ENCODE results near the gene CASP10.
"Not testable (repeated sequence)": the region's sequence is repeated elsewhere in the genome, so short reads cannot be mapped to it uniquely, and the experiment has no call there.

Gene CASP10

DNA sequence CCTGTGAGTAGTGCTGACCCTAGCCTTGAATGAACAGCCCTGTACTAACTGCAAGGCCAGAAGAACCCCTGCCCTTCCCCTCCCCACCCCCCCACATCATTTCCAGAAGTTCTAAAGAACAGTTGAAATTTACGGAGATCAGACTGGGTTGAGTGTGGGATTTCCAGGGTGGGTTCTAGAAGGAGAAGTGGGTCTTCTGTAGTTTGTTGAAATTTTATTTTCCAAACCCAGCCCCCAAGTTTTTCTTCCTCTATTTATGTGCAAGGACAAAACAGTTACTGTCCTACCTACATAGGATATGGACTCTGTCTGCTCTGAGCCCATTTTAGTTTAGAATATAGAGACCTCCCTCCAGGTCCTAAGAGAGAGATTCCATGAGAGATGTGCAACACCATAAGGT is 26.3 kb upstream of the CASP10 start:
- no peak for DNase-seq

DNA sequence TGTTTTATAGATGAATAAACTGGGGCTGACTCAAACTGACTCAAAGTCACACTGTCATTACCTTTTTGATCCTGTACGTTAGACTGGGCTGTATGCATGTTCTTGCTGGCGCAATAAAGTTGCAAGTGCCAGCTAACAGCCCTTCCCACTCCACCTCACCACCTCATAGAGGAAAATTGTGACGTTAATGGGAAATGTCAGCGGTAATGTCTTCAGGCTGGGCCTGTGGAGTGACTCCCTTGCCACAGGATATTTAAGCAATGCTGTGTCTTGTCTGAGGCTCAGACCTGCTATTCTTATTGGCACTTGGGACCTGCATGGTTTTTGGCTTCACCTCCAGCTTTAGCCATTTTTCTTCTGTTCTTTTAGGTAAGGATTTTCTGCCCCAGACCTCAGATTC is 25.2 kb upstream of the CASP10 start:
- DNase-seq = no peak

DNA sequence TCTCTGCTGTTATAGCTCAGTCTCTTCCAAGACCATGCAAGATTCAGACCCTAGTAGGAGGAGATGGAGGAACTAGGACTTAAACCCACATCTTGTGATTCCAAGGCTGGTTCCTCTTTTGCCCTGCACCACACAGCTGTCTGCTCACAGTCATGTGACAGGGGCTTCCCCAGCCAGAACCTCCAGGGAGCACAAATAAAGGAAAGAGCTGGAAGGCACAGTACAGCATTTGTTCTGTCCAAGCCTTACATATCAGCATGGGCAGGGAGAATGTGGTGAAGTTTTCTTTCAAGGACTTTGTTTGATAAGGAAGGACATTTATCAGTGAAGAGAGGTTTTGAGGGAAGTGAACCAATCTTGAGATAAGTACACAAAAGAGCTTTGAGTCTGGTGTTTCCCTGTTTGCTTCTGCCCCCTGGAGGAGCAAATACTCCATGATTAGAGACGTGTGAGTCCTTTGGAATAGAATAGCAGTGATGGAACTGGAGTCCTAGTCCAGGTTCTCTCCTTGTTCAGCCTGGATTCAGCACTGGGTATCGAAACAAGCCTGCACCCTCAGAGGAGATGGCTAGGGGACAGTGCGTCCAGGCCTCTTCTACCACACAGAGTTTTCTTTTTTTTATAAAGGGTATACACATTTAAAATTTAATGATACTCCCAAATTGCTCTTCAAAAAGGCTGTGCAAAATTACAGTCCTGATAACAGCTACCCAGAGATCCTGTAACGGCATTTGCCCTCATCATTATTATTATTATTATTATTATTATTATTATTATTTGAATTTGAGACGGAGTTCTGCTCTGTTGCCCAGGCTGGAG is 24.6 kb upstream of the CASP10 start:
- peak; percentile 41 for DNase-seq

- DNase-seq = no peak
Observed at GRCh38 chr2:201164166-201164565, 18.8 kb upstream of the CASP10 start.

- DNase-seq = no peak
Observed at GRCh38 chr2:201167546-201167945, 15.4 kb upstream of the CASP10 start.

- DNase-seq = not testable (repeated sequence)
Observed at GRCh38 chr2:201168496-201168895, 14.4 kb upstream of the CASP10 start.

DNA sequence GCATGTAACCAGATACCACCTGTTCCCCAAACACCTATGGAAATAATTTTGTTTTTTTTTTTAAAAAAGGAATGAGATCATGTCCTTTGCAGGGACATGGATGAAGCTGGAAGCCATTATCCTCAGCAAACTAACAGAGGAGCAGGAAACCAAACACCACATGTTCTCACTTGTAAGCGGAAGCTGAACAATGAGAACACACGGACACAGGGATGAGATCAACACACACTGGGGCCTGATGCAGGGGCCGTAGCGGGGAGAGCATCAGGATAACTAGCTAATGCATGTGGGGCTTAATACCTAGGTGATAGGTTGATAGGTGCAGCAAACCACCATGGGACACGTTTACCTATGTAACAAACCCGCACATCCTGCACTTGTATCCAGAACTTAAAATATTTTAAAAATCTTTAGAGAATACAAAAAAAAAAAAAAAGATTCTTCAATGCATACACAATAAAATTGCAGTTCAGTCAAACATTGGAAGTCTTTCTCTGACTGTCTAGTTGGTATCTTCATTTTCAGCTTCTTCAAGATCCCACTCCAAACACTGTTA is 11.6 kb upstream of the CASP10 start:
- DNase-seq = no peak

DNA sequence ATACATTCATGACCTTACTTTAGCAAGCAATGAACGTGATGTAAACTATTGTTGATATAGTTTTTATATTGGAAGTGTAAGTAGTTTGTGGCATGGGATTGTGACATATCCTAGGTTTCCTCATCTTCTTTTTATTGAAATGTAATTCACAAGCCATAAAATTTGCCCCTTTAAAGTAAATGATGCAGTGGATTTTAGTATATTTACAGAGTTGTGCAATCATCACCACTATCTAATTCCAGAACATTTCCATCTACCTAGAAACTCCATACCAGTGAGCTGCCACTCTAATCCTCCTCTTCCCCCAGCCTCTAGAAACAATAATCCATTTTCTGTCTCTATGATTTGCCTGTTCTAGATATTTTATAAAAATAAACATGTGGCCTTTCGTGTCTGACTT is 10.7 kb upstream of the CASP10 start:
- DNase-seq = no peak

GRCh38 chr2:201174687-201175086 is 8.3 kb upstream of the CASP10 start:
- DNase-seq = no peak

DNA sequence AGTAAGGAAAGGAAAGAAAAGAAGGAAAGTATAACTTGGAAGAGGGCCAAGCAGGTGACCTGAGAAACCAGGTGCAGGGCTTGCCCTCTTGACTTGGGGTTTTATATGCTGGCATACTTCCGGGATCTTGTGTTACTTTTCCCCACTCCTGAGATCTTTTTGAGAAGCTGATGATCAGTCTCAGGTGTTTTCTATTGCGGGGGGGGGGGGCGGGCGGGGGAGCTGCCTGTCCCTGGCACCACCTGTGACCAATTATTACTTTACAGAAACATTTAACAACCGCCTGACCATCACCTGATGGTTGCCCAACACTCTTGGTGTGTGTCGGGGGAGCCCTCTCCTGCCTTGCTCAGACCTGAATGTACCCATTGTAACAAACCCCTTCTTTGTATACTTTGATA is 6.9 kb upstream of the CASP10 start:
- DNase-seq = no peak

- no peak for DNase-seq
Observed at GRCh38 chr2:201180010-201180409, 2.9 kb upstream of the CASP10 start.

DNA sequence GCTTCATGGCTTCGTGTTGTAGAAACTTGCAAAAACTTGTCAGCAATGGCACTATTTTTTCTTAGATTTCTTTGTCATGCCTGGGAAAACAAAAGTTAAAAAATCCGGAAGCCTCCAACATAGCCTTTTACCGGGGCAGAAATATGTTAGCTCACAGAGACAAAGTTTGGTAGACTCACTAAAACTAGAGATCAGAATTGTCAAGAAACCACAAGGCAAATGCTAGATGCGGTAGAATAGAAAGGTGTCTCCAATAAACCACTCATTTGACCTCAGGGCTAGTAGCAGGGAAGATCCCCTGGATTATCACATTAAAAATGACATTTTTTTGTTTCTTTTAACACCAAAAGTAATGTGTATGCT is 405 bp downstream of the CASP10 start:
- no peak for DNase-seq

DNA sequence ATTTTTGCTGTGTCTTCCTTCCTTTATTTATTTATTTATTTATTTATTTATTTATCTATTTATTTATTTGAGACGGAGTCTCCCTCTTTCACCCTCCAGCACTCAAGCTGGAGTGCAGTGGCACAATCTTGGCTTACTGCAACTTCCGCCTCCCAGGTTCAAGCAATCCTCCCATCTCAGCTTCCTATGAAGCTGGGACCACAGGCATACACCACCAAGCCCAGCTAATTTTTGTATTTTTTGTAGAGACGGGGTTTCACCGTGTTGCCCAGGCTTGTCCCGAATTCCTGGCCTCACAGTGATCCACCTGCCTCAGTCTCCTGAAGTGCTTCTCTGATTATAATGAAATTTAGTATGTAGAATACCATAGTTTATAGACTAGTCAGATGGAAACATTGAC is 894 bp downstream of the CASP10 start:
- not testable (repeated sequence) for DNase-seq

- not testable (repeated sequence) for DNase-seq
Observed at GRCh38 chr2:201184248-201184647, 1.3 kb downstream of the CASP10 start.

GRCh38 chr2:201185863-201186262 is 2.9 kb downstream of the CASP10 start:
- DNase-seq = no peak

DNA sequence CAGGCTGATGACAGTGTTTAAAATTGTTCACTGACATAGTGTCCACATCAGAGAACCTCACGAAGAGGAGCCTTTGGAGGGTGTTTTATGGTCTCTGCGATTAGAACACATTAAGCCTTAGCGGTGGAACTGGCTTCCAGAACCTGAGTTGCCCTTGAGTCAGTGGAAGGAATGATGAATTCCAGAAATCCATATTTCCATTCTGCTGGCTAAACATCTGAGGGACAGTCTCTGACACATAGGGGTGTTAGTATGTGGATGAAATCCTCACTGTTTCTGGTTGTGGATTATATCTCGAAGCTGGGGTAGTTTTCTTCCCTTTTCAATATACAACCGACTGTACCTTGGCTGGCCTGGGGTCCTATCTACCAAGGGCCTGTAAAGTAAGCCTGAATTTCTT is 4.0 kb downstream of the CASP10 start:
- no peak for DNase-seq

DNA sequence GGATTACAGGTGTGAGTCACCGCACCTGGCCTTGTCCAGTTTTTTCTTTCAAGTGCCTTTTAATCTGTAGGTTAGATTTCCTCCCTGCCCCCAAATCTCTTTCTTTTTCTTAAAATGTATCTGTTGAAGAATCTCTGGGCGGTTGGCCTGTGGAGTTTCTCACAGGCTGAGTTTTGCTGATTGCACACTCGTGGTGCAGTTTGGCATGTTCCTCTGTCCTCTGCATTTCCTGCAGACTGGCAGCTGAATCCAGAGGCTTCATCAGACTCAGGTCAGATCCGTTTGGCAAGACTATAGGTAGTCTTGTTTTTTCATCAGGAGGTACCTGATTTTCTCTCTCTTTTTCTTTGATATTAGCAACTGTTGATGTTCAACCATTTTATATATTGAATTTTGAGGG is 5.5 kb downstream of the CASP10 start:
- no peak for DNase-seq

GRCh38 chr2:201191132-201191875 is 8.4 kb downstream of the CASP10 start:
- no peak for DNase-seq

GRCh38 chr2:201194097-201194496 is 11.2 kb downstream of the CASP10 start:
- DNase-seq = no peak

- no peak for DNase-seq
Observed at GRCh38 chr2:201195331-201195730, 12.4 kb downstream of the CASP10 start.

DNA sequence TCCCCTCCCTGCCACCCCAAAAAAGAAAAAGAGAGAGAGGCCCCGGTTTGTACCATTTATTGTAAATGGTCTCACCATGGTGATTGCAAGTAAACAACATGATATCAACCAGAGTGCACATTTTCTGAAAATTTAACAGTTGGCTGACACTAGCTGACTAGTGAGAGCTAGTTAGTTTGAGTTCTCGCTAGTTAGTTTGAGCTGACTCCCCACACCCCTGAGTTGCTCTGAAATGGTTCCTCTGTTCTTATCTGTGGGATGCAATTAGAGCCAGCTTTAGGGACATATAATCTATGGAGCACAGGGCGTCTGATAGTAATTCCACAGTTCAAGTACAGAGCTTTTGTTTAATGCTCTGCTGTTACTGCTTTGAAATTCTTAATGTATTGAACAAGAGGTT is 13.1 kb downstream of the CASP10 start:
- no peak for DNase-seq

GRCh38 chr2:201196803-201197202 is 13.9 kb downstream of the CASP10 start:
- DNase-seq = no peak

GRCh38 chr2:201197781-201198180 is 14.8 kb downstream of the CASP10 start:
- no peak for DNase-seq

DNA sequence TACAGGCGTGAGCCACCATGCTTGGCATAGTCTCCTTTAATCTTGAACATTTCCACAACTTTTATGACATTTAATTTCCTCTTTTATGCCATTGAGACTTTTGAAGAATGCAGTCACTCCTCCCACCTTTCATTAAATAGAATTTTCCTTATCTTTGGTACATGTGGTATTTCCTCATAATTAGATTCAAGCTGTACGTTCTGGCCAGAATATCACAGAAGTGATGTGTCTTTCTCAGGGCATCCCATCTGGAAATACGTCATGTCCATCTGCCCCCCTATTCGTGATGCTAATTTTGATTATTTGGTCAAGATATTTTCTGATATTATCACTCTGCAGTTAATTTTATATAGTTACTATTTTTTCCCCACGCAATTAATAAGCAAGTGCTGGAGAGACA is 16.9 kb downstream of the CASP10 start:
- DNase-seq = no peak
